HS-5 (cell line): ENCODE data around the gene NEGR1.
A peak's percentile ranks its signal among the peaks of the same experiment; 100 is the strongest.

ENCODE experiments used
- DNase-seq: peaks from one replicate; pipeline ENCODE4 v3.0.0-alpha.2; 2012; ENCODE audit warnings: low read depth

NEGR1 gene

GRCh38 chr1:71561729-71562128 lies 720.6 kb downstream of the NEGR1 start:
- DNase-seq: peak; percentile 33

- no peak for DNase-seq
Measured at GRCh38 chr1:71561206-71561605, 721.1 kb downstream of the NEGR1 start.

DNA sequence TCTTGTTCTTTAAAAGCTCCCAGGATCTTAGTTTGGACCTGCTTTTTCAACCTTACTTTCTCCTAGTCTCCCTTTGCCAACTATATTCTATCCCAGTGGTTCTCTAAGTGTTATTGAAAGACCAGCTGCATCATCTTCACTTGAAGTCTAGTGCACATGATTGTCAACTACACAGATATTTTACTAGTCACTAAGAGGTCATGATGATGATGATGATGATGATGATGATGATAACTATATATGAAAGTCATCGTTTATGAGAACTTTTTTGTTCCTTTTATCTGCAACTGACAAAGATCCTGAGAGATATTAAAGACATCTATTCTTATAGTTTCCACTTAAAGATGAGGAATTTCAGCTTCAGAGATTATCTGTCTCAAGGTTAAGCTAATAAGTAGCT lies 722.5 kb downstream of the NEGR1 start:
- no peak for DNase-seq

- no peak for DNase-seq
Measured at GRCh38 chr1:71557138-71557537, 725.2 kb downstream of the NEGR1 start.

DNA sequence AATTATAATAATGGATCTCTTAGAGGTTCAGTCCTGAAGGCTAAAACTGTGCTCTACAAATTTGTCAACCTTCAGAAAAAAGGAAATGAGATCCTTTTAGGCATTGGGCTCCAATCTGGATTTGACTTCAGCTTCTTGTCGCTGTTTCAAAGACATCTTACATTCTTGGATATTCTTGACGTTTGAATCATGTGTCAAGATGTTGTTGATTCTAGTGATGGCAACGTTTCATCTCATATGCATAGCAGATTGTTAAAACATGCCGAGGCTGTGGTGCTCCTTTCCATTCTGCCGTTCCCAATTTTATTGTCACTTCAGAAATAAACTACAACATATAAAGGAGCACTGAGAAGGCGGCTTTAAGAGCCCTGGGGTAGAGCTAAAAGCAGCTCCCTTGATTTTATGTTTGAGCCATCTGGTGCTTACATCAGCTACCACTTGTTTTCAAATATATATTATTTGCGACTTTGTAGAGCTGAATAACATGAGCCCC lies 733.9 kb downstream of the NEGR1 start:
- DNase-seq: no peak

- DNase-seq: no peak
Measured at GRCh38 chr1:71542155-71542554, 740.2 kb downstream of the NEGR1 start.

- no peak for DNase-seq
Measured at GRCh38 chr1:71533950-71534349, 748.4 kb downstream of the NEGR1 start.

- DNase-seq: no peak
Measured at GRCh38 chr1:71532343-71532742, 750.0 kb downstream of the NEGR1 start.

GRCh38 chr1:71526824-71527223 lies 755.5 kb downstream of the NEGR1 start:
- DNase-seq: no peak

DNA sequence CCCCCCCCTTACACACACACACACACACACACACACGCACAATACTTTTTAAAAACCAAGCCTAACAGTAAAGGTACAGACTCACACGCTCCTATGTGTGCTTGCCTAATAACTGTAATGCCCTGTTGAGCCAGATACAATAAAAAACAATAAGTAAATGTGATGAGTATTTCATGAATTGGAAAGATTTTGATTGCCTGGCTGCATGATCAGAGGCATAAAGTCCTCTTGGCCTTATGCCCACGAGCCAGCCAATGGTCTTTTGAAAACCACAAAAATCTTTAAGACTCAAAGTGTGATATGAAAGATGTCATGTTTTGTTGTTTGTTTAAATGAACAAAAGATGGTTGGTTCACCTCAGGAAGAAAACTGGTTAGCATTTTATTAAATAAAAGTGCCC lies 759.6 kb downstream of the NEGR1 start:
- no peak for DNase-seq

DNA sequence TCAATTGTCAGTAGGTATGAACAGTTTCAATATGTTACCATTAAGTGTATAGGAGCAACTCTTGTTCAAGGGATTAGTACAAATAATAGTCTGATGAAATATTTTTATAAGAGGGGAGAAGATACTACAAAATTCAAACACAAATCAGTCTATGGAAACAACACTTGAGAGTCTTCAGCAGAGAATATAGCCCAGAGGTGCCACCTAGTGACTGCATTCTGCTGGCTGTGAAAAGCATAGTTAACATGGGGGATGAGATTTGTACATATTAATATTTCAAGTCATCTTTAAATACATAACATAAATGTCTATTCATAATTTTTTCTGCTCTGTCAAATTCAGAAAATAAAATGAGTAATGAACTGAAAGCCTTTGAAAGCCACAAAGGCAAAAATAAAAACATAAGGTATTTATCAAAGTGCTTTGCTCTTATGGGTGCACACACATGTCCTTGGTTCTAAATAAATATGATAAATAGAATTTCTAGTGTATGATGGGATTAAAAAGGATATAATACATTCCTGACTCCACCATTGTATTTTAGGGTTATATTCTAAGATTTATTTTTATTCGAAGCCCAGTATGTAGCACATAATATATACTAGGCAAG lies 760.6 kb downstream of the NEGR1 start:
- DNase-seq: peak; percentile 25

DNA sequence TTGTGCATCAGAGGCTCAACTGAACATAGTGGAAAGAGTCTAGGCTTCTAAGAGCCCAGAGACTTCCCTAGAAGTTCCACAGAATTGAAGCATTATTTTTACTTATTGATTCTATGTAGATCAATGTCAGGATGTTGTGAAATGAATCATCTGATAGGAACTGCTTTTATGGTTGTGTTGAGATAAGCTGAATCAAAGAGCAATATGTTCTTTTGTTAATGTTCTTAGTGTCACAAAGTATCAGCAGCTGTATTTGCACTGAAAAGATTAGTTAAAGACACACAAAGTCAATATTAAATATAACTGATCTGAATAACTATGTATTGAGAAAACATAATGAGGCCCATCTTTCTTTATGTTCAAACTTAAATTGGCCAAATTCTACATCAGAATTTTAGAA lies 770.8 kb downstream of the NEGR1 start:
- DNase-seq: no peak

DNA sequence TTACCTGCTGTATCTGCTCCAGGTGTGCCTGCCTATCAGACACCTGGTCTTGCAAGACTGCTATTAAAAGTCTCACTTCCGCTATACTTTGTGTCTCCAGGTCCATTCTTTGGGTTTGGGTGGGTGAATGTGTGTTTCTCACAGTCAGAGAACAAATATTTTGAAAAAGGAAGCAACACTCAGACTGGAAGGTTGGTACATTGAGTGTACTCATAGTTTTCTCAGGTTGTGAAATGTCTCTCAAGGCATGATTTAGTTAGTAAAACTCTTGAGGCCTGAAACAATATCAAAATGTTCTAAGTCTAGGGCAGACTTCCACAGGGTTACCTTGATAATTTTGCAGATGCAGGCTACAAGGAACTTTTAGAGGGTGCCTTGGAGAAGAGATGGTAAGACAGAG lies 771.6 kb downstream of the NEGR1 start:
- DNase-seq: no peak

- peak; percentile 77 for DNase-seq
Measured at GRCh38 chr1:71509051-71509595, 773.2 kb downstream of the NEGR1 start.

GRCh38 chr1:71502006-71502405 lies 780.3 kb downstream of the NEGR1 start:
- DNase-seq: no peak

DNA sequence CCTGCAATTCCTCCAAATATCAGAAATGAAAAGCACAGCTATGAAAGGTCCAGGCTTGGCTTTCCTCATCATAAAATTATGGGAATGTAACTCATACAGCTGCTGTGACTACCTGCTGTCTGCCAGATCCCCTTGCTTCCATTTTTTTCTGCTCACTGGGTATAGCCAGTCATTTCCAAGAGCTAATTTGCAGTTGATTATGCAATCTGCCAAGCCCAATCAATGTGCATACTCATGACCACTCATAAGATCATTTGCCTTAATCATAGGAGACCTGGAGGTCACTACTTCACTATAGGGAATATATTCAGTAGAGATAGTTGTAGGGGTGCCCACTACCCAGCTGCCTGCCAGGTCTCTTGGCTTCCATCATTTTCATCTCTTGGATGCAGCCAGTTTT lies 783.8 kb downstream of the NEGR1 start:
- no peak for DNase-seq

GRCh38 chr1:71494163-71494562 lies 788.2 kb downstream of the NEGR1 start:
- DNase-seq: peak; percentile 29

DNA sequence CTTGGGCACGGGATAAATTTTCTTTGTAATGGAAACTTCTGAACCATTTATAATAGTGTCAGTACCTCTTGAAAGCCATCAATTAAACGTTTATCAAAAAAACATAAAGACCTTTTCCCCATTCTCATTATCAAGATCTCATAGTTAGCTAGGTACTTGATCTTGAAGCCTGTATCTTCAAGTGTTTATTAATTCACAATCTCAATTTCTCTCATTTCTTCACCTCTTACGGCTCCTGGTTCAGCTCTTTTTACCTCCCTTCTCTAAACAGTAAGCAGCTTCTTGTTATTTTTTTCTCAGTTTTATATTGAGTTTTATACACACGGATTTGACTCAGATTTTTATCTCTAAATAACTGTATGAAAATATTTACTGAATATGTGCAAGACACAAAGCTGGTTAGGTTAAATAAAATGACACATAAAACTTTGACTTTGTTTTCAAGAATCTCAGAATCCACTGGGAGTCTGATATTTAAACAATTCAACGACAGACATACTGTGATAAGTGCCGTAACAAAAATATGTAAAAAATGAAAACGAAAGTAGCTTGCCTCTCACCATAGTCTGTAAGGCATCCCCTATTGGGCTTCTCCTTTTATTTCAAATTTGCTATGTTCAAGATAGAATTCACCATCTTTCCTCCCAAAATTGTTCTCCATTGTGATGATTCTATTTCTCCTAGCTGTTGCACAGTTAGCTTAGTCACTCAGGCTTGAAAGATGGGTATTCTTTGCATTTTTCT lies 789.9 kb downstream of the NEGR1 start:
- DNase-seq: no peak

DNA sequence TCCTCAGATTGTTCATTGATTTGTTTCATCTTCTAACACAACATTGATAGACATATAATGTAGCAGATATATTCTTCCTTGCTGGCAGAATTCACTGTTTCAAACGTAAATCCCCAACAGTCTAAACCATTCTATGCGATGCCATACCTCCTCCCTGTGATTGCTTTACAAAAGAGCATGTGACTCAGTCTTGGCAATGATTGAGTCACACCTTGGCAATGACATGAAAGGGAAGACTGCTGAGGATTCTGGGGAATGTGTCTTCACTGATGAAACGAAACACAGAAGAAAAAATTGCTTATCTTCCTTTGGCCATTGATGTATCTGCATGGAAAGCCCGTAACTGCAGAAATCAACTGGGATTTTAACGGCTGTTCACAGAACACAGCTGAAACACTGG lies 791.9 kb downstream of the NEGR1 start:
- DNase-seq: peak; percentile 26

DNA sequence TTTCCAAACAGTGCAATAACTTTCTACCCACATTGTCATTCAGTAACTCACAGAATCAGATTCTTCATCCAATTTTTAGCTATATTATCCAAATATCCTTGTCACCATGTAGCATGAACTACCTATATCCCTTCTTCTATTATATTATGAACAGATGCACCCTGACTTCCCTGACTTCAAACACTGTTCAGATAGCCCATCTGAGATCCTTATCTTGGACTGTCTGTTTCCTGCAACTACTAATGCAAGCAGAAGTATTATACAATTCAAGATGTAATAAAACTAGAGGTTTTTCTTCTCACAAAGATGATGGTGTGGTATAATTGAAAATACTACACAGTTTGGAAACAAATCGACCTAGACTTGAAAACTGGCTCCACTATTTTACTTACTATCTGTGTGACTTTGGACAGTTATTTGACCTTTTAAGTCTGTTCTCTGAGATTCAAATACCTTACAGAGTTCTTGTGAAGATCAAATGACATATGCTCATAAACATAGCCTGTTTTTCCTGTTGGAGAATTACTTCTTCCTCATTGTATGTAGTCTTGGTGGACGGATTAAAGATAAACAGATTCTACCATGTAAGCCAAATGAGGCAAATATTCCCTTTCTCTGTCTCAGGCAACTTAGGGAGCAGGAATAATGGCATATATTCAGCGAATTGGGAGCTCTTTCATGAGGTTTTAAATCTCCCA lies 793.6 kb downstream of the NEGR1 start:
- DNase-seq: no peak

GRCh38 chr1:71473331-71473730 lies 809.0 kb downstream of the NEGR1 start:
- DNase-seq: no peak

- no peak for DNase-seq
Measured at GRCh38 chr1:71465093-71465492, 817.2 kb downstream of the NEGR1 start.

- DNase-seq: no peak
Measured at GRCh38 chr1:71464016-71464415, 818.3 kb downstream of the NEGR1 start.
